Measurements from ENCODE around the gene MARCOL.
"Not testable (repeated sequence)": the region's sequence is repeated elsewhere in the genome, so short reads cannot be mapped to it uniquely, and the experiment has no call there.

Gene MARCOL

GRCh38 chr5:148268566-148268965 is 30.2 kb downstream of the MARCOL start, which contains the start of gene SPINK13:
SPINK13 (plus strand) TSS chr5:148268794; CDS start chr5:148270073, 1,279 bp downstream.
- no peak for DNase-seq

- not testable (repeated sequence) for DNase-seq
Measured at GRCh38 chr5:148275129-148275528, 36.8 kb downstream of the MARCOL start.

- DNase-seq = not testable (repeated sequence)
Measured at GRCh38 chr5:148280893-148281292, 42.6 kb downstream of the MARCOL start.

- not testable (repeated sequence) for DNase-seq
Measured at GRCh38 chr5:148281336-148281735, 43.0 kb downstream of the MARCOL start.

GRCh38 chr5:148290271-148291195 is 52.2 kb downstream of the MARCOL start:
- peak; percentile 50 to 64 for DNase-seq
